Stimulated activated naive B cell treated with anti-CD40 and anti-IgM and Interleukin-4, amounts not matched to agents 10 μg/mL and 1 μg/mL and 100 μg/mL, for 72 hours (primary cell): ENCODE results near the gene RFX1.
"Not testable (repeated sequence)": the region's sequence is repeated elsewhere in the genome, so short reads cannot be mapped to it uniquely, and the experiment has no call there.

Source experiments
- ATAC-seq, 2 donors: fragments of 150-1000 bp; cut with Tn5 transposase; replicated peaks; 2 replicates each; pipeline ENCODE4 v1.10.0; 2021; ENCODE audit warnings: moderate library complexity in 1 of 2
- DNase-seq: peaks from one replicate; pipeline ENCODE4 v3.0.0; 2021
- H3K27ac Mint-ChIP-seq: one replicate; pipeline ENCODE4 v1.8.0; 2022; ENCODE audit warnings: mild to moderate bottlenecking, mixed read lengths
- H3K27me3 Mint-ChIP-seq, 2 donors: one replicate each; pipeline ENCODE4 v1.8.0; 2022; ENCODE audit warnings: mixed read lengths in 2 of 2
- H3K36me3 Mint-ChIP-seq, 2 donors: one replicate each; pipeline ENCODE4 v1.8.0; 2022; ENCODE audit warnings: mixed read lengths in 2 of 2, mild to moderate bottlenecking in 1 of 2
- H3K4me1 Mint-ChIP-seq, 2 donors: one replicate each; pipeline ENCODE4 v1.8.0; 2022; ENCODE audit warnings: mixed read lengths in 2 of 2, mild to moderate bottlenecking in 1 of 2
- H3K4me3 Mint-ChIP-seq, 2 donors: one replicate each; pipeline ENCODE4 v1.8.0; 2022; ENCODE audit warnings: mild to moderate bottlenecking in 2 of 2, mixed read lengths in 2 of 2, moderate library complexity in 1 of 2
- H3K9me3 Mint-ChIP-seq, 2 donors: one replicate each; pipeline ENCODE4 v1.8.0; 2022; ENCODE audit warnings: mixed read lengths in 2 of 2, mild to moderate bottlenecking in 1 of 2

RFX1 gene

GRCh38 chr19:13926010-13926409 is 80.1 kb downstream of the RFX1 start:
- peaks cover 48 to 58% of the 10 kb centered on the region in 2 donors for H3K36me3 Mint-ChIP-seq
- no peaks in the 10 kb centered on the region for H3K27me3 Mint-ChIP-seq
- ATAC-seq (no peak), DNase-seq (no peak)
- H3K4me3 Mint-ChIP-seq, result no peak overlapping the region
- H3K27ac Mint-ChIP-seq, result no peak overlapping the region
- peaks cover 0 to 3% of the 10 kb centered on the region in 2 donors for H3K9me3 Mint-ChIP-seq
- no peaks in the 10 kb centered on the region for H3K4me1 Mint-ChIP-seq

DNA sequence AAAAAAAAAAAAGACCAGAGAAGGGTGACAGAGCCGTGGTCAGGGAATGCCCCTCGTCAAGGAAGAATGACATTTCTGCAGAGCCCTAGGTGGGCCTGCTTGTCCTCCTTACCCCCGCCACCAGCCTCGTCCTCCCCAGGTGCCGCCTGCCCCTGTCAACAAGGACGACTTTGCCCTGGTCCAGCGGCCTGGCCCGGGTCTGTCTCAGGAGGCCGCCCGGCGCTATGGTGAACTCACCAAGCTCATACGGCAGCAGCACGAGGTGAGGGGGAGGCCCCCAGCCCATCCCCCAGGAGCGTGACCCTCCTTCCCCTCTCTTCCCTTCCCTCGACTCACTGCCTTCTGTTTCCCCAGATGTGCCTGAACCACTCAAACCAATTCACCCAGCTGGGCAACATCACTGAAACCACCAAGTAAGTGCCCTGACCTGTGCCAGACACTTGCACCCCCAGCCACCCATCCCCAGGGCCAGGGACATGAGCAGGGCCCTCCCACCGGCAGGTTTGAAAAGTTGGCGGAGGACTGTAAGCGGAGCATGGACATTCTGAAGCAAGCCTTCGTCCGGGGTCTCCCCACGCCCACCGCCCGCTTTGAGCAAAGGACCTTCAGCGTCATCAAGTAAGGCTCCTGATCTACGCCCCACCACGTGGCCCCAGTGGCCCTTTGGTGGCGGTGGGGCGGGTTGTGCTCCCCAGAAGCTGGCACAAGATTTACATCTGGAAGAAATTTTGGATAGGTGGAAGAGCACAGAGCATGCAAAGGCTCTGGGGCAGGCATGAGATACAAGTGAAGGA is 82.7 kb downstream of the RFX1 start:
- H3K36me3 Mint-ChIP-seq, result peaks cover 63 to 71% of the 10 kb centered on the region in 2 donors
- no peaks in the 10 kb centered on the region for H3K27me3 Mint-ChIP-seq
- peaks cover 0 to 3% of the 10 kb centered on the region in 2 donors for H3K9me3 Mint-ChIP-seq
- no peak overlapping the region for H3K4me3 Mint-ChIP-seq
- DNase-seq, result no peak
- no peak overlapping the region for H3K27ac Mint-ChIP-seq
- H3K4me1 Mint-ChIP-seq, result no peaks in the 10 kb centered on the region
- ATAC-seq, result no peak

GRCh38 chr19:13922118-13922517 is 84.0 kb downstream of the RFX1 start:
- not testable (repeated sequence) for ATAC-seq, DNase-seq, H3K4me3 Mint-ChIP-seq, H3K27me3 Mint-ChIP-seq, H3K4me1 Mint-ChIP-seq, H3K9me3 Mint-ChIP-seq, H3K27ac Mint-ChIP-seq
- H3K36me3 Mint-ChIP-seq, result peaks cover 60 to 64% of the 10 kb centered on the region in 2 donors

- Mint-ChIP-seq H3K9me3 (peaks cover 0 to 3% of the 10 kb centered on the region in 2 donors), H3K4me1 (no peaks in the 10 kb centered on the region), H3K27ac (no peak overlapping the region), H3K4me3 (no peak overlapping the region), H3K27me3 (no peaks in the 10 kb centered on the region), H3K36me3 (peaks cover 53 to 58% of the 10 kb centered on the region in 2 donors)
- ATAC-seq (peak; percentile 91 to 95), DNase-seq (peak; percentile 14)
Measured at GRCh38 chr19:13920940-13921747, 85.0 kb downstream of the RFX1 start.

DNA sequence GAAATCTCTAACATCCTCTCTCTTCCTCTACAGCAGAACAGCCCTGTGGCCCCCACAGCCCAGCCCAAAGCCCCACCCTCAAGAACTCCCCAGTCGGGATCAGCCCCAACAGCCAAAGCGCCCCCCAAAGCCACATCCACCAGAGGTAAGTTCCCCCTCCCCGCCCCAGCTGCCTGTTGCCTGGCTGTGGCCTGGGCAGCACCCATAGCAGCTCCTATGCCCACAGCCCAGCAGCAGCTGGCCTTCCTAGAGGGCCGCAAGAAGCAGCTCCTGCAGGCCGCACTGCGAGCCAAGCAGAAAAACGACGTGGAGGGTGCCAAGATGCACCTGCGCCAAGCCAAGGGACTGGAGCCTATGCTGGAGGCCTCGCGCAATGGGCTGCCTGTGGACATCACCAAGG is 85.6 kb downstream of the RFX1 start:
- H3K36me3 Mint-ChIP-seq, result peaks cover 56 to 57% of the 10 kb centered on the region in 2 donors
- no peak for ATAC-seq
- H3K4me3 Mint-ChIP-seq, result no peak overlapping the region
- no peak overlapping the region for H3K27ac Mint-ChIP-seq
- H3K27me3 Mint-ChIP-seq, result no peaks in the 10 kb centered on the region
- no peaks in the 10 kb centered on the region for H3K4me1 Mint-ChIP-seq
- no peak for DNase-seq
- peaks cover 0 to 3% of the 10 kb centered on the region in 2 donors for H3K9me3 Mint-ChIP-seq

DNA sequence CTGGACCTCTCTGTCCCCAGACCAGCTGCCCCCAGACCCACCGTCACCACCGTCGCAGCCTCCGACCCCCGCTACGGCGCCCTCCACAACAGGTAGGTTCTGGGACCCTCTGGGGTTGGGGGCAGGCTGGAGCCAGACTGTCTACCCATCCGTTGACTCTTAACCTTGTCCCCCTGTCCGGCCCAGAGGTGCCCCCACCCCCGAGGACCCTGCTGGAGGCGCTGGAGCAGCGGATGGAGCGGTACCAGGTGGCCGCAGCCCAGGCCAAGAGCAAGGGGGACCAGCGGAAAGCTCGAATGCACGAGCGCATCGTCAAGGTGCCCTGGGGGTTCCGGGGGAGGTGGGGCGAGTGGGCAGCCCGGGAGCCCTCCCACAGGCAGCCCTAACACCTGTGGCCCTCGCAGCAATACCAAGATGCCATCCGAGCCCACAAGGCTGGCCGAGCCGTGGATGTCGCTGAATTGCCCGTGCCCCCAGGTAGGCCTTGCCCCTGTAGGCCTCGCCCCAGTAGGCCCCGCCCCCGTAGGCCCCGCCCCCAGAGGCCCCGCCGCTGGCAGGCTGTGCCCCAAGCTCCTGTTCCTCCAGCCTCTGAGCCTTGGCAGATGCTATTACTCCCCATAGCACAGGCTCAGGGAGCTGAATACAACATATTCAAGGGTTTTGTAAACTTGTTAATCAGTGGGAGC is 87.3 kb downstream of the RFX1 start:
- DNase-seq (no peak), ATAC-seq (no peak)
- H3K9me3 Mint-ChIP-seq, result peaks cover 0 to 3% of the 10 kb centered on the region in 2 donors
- peaks cover 44 to 46% of the 10 kb centered on the region in 2 donors for H3K36me3 Mint-ChIP-seq
- no peaks in the 10 kb centered on the region for H3K4me1 Mint-ChIP-seq
- no peaks in the 10 kb centered on the region for H3K27me3 Mint-ChIP-seq
- no peak overlapping the region for H3K4me3 Mint-ChIP-seq
- H3K27ac Mint-ChIP-seq, result no peak overlapping the region

GRCh38 chr19:13917888-13918406 is 88.2 kb downstream of the RFX1 start:
- no peak for ATAC-seq
- Mint-ChIP-seq H3K27ac (no peak overlapping the region), H3K36me3 (peaks cover 38 to 41% of the 10 kb centered on the region in 2 donors), H3K27me3 (no peaks in the 10 kb centered on the region), H3K4me1 (no peaks in the 10 kb centered on the region), H3K9me3 (peaks cover 0 to 3% of the 10 kb centered on the region in 2 donors), H3K4me3 (no peak overlapping the region)
- no peak for DNase-seq

GRCh38 chr19:13914777-13915176 is 91.3 kb downstream of the RFX1 start:
- Mint-ChIP-seq H3K36me3 (peaks cover 23 to 26% of the 10 kb centered on the region in 2 donors), H3K4me1 (no peaks in the 10 kb centered on the region), H3K9me3 (no peaks in the 10 kb centered on the region), H3K4me3 (no peak overlapping the region), H3K27me3 (no peaks in the 10 kb centered on the region), H3K27ac (no peak overlapping the region)
- no peak for DNase-seq
- ATAC-seq, result no peak

- no peak overlapping the region for H3K27ac Mint-ChIP-seq
- H3K27me3 Mint-ChIP-seq, result no peaks in the 10 kb centered on the region
- ATAC-seq (no peak), DNase-seq (no peak)
- H3K4me3 Mint-ChIP-seq, result no peak overlapping the region
- H3K4me1 Mint-ChIP-seq, result no peaks in the 10 kb centered on the region
- no peaks in the 10 kb centered on the region for H3K9me3 Mint-ChIP-seq
- H3K36me3 Mint-ChIP-seq, result peaks cover 16 to 22% of the 10 kb centered on the region in 2 donors
Measured at GRCh38 chr19:13913352-13913751, 92.8 kb downstream of the RFX1 start.
